ENCODE measurements around the gene NSUN3.

Gene NSUN3

DNA sequence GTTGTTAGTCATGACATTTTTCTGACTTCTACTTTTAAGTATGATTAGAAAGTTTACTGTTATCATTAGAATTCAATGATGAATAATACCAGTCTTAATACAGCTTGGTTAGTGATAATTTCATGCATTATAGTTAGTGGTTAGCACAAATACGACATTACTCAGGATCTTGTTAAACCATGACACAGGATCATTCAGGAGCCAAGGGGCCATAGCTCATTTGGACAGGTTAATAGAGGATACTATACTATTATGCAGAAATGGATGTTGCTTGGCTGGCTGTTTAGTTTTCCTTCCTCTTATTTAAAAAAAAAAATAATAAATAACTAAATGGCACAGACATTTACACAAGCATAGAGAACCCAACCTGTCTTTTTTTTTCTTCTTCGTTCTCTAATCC, 55.5 kb downstream of the NSUN3 start:
- no peak overlapping the region for H3K9ac ChIP-seq (ENCODE audit: low read length)
- no peaks in the 10 kb centered on the region for H3K9me3 ChIP-seq (ENCODE audit: insufficient read depth, low read length)
- peaks cover 6% of the 10 kb centered on the region; the same call in 1 of the 2 replicates for H3K36me3 ChIP-seq (ENCODE audit: low read length)
- TF ChIP-seq, protein P1, sequence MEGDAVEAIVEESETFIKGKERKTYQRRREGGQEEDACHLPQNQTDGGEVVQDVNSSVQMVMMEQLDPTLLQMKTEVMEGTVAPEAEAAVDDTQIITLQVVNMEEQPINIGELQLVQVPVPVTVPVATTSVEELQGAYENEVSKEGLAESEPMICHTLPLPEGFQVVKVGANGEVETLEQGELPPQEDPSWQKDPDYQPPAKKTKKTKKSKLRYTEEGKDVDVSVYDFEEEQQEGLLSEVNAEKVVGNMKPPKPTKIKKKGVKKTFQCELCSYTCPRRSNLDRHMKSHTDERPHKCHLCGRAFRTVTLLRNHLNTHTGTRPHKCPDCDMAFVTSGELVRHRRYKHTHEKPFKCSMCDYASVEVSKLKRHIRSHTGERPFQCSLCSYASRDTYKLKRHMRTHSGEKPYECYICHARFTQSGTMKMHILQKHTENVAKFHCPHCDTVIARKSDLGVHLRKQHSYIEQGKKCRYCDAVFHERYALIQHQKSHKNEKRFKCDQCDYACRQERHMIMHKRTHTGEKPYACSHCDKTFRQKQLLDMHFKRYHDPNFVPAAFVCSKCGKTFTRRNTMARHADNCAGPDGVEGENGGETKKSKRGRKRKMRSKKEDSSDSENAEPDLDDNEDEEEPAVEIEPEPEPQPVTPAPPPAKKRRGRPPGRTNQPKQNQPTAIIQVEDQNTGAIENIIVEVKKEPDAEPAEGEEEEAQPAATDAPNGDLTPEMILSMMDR (IDR thresholded peaks at IDR 0.05; ENCODE audit: insufficient read depth, low read length, poor library complexity, severe bottlenecking): no peak
- no peak overlapping the region for H3K27ac ChIP-seq (ENCODE audit: low read depth, low read length)
- H2AFZ ChIP-seq (ENCODE audit: low read depth, low read length, severe bottlenecking): no peak overlapping the region
- H3K4me2 ChIP-seq (ENCODE audit: low read depth, low read length, poor library complexity, severe bottlenecking): no peak overlapping the region
- H3K79me2 ChIP-seq (ENCODE audit: insufficient read depth, low read length): no peaks in the 10 kb centered on the region
- H3K9me2 ChIP-seq (replicated peaks; ENCODE audit: insufficient read depth, low read length): no peaks in the 10 kb centered on the region
- no peak overlapping the region for H3K4me3 ChIP-seq (ENCODE audit: insufficient read depth, low read length, poor library complexity, severe bottlenecking)
- H3F3A ChIP-seq (ENCODE audit: insufficient read depth): no peaks in the 10 kb centered on the region
- no peaks in the 10 kb centered on the region for H4K20me1 ChIP-seq (ENCODE audit: low read depth, low read length)
- H3K27me3 ChIP-seq (ENCODE audit: low read length): no peaks in the 10 kb centered on the region

DNA sequence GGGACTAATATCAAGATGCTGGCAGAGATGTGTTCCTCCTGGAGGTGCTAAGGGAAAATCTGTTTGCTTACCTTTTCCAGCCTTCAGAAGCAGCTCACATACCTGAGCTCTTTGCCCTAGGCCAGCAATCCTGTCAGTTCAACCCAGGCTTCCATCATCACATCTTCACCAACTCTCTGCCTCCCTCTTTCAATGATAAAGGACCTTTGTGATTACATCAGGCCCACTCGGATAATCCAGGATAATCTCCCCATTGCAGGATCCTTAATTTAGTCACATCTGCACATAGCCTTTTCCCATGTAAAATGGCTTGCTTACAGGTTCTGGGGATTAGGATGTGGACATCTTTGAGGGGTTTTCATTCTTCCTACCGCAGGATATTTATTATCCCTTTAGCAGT, 58.3 kb downstream of the NSUN3 start:
- no peaks in the 10 kb centered on the region for H3K79me2 ChIP-seq (ENCODE audit: insufficient read depth, low read length)
- no peak for TF ChIP-seq EZH2phosphoT487 (conservative IDR thresholded peaks at IDR 0.05; ENCODE audit: low read length)
- TF ChIP-seq, protein P1 (IDR thresholded peaks at IDR 0.05; ENCODE audit: insufficient read depth, low read length, poor library complexity, severe bottlenecking): no peak
- H3K9ac ChIP-seq (ENCODE audit: low read length): no peak overlapping the region
- H4K20me1 ChIP-seq (ENCODE audit: low read depth, low read length): no peaks in the 10 kb centered on the region
- no peak overlapping the region for H3K4me3 ChIP-seq (ENCODE audit: insufficient read depth, low read length, poor library complexity, severe bottlenecking)
- H3F3A ChIP-seq (ENCODE audit: insufficient read depth): no peaks in the 10 kb centered on the region
- H3K27me3 ChIP-seq (ENCODE audit: low read length): no peaks in the 10 kb centered on the region
- H2AFZ ChIP-seq (ENCODE audit: low read depth, low read length, severe bottlenecking): no peak overlapping the region
- H3K36me3 ChIP-seq (ENCODE audit: low read length): peaks cover 6% of the 10 kb centered on the region; the same call in 1 of the 2 replicates
- no peak overlapping the region for H3K27ac ChIP-seq (ENCODE audit: low read depth, low read length)
- no peak overlapping the region for H3K4me2 ChIP-seq (ENCODE audit: low read depth, low read length, poor library complexity, severe bottlenecking)
- no peaks in the 10 kb centered on the region for H3K9me2 ChIP-seq (replicated peaks; ENCODE audit: insufficient read depth, low read length)
- H3K9me3 ChIP-seq (ENCODE audit: insufficient read depth, low read length): no peaks in the 10 kb centered on the region

DNA sequence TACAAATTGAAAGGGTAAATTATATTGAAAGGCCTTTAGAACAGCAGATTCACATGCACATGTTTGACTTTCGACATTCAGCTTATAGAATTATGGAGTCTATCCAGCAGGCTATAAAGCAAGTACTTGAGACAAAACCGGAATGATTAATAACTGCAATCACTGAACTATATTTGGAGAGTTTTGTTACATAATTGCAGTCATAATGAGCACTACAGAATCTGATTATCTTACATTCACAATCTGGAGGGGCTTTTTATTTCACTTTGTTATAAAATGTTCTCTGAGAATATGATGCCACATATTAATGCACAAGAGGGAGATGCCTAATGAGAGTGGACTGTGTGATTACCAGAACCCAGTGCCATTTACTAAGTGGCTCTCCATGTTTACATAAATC, 64.3 kb downstream of the NSUN3 start:
- Histone ChIP-seq H3K4me3 (ENCODE audit: insufficient read depth, low read length, poor library complexity, severe bottlenecking) (no peak overlapping the region), H3K9me3 (ENCODE audit: insufficient read depth, low read length) (no peaks in the 10 kb centered on the region), H3K9me2 (replicated peaks; ENCODE audit: insufficient read depth, low read length) (no peaks in the 10 kb centered on the region), H3K79me2 (ENCODE audit: insufficient read depth, low read length) (no peaks in the 10 kb centered on the region), H3K4me2 (ENCODE audit: low read depth, low read length, poor library complexity, severe bottlenecking) (no peak overlapping the region), H3F3A (ENCODE audit: insufficient read depth) (no peaks in the 10 kb centered on the region), H4K20me1 (ENCODE audit: low read depth, low read length) (no peaks in the 10 kb centered on the region), H2AFZ (ENCODE audit: low read depth, low read length, severe bottlenecking) (no peak overlapping the region), H3K27me3 (ENCODE audit: low read length) (no peaks in the 10 kb centered on the region), H3K9ac (ENCODE audit: low read length) (no peak overlapping the region), H3K36me3 (ENCODE audit: low read length) (peaks cover 5% of the 10 kb centered on the region; the same call in 1 of the 2 replicates), H3K27ac (ENCODE audit: low read depth, low read length) (no peak overlapping the region)
- TF ChIP-seq, protein P1 (IDR thresholded peaks at IDR 0.05; ENCODE audit: insufficient read depth, low read length, poor library complexity, severe bottlenecking): no peak
- TF ChIP-seq EZH2phosphoT487 (conservative IDR thresholded peaks at IDR 0.05; ENCODE audit: low read length): no peak
